Fibroblast of villous mesenchyme (primary cell): ENCODE results near the gene GRIK4. TPM values are rescaled to one million over a fixed set of nuclear protein-coding genes. Genes with fewer than 3 reads are reported as not detected.
A peak's percentile ranks its signal among the peaks of the same experiment; 100 is the strongest.

Source experiments
- DNase-seq: peaks from one replicate; pipeline ENCODE4 v3.0.0-alpha.2; 2010; ENCODE audit warnings: low read depth
- H3K4me3 ChIP-seq: 2 replicates; pipeline ENCODE4 v1.5.1; 2011; ENCODE audit warnings: low read depth, mild to moderate bottlenecking, low read length
- CTCF ChIP-seq: IDR thresholded peaks from 2 replicates; pipeline ENCODE4 v1.5.1; 2012; ENCODE audit warnings: low read depth, mild to moderate bottlenecking, low read length; ENCODE audit not compliant: insufficient read depth
- total RNA-seq: library from RNA; depleted of rRNA; stranded (reverse); fragments of >200 nt; gene quantifications from 2 replicates; pipeline ENCODE4 v1.2.3, GENCODE V29; 2012

The GRIK4 gene
- total RNA-seq, 1 donor: under 0.01 TPM

GRCh38 chr11:120928627-120929026 is 417.1 kb downstream of the GRIK4 start:
- TF ChIP-seq CTCF: no peak
- no peak for DNase-seq
- no peak overlapping the region for H3K4me3 ChIP-seq

DNA sequence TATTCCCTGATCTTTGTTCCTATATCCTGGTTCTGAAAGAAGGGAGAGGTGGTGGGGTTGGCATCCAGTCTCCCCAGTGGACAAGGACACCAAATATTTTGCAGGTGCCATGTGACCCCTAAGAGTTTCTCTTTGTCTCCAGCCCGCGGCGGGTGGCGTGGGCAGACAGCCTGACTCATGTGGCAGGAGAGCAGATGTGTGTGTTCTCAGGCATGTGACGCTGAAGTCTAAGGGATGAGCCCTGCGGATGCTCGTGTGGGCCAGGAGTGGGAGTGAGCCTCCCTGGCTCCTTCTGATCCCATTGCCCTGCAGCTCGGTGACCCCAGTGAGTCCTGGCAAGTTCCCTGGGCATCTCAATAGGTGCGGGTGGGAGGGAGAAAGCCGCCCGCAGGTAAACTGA is 417.5 kb downstream of the GRIK4 start:
- no peak for TF ChIP-seq CTCF
- H3K4me3 ChIP-seq: no peak overlapping the region
- no peak for DNase-seq

GRCh38 chr11:120929664-120930154 is 418.2 kb downstream of the GRIK4 start:
- no peak overlapping the region for H3K4me3 ChIP-seq
- DNase-seq: peak; percentile 35
- peak; percentile 62 for TF ChIP-seq CTCF

DNA sequence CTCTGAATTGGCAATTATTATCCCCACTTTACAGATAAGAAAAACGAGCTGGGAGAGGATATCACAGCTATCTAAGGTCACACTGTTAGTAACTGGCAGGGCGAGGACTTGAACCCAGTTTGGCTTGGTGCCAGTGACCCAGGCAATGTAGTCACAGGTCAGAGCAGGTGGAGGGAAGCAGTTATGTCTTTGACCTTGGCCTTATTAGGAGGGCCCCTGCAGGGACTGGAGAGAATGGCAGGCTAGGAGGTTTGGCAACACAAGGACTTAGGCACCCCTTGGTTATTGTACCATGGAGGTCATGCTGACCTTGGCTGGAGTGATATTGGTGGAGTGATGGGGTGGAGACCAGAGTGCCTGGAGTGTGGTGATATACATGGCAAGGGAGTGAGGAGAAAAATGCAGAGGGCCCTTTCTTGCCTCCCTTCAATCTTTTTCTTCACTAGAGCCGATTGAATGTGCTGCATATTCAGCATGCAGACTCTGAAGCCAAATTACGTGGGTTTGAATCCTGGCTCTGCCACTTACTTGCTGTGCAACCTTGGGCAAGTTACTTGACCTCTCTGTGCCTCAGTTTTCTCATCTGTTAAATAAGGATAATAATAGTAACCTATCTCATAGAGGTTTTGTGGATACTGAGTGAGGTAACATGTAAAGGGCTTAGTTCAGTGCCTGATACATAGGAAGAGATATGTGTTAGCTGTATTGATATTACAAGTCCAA is 419.7 kb downstream of the GRIK4 start:
- DNase-seq: no peak
- no peak for TF ChIP-seq CTCF
- no peak overlapping the region for H3K4me3 ChIP-seq

- no peak for DNase-seq
- TF ChIP-seq CTCF: no peak
- H3K4me3 ChIP-seq: no peak overlapping the region
These were observed 420.9 kb downstream of the GRIK4 start for GRCh38 chr11:120932305-120932915.

GRCh38 chr11:120936356-120936755 is 424.8 kb downstream of the GRIK4 start:
- no peak for TF ChIP-seq CTCF
- DNase-seq: no peak
- H3K4me3 ChIP-seq: no peak overlapping the region
